Progenitor cell of endocrine pancreas (in vitro differentiated cells): ENCODE data around the gene ZYX. TPM values are rescaled to one million over a fixed set of nuclear protein-coding genes. Genes with fewer than 3 reads are reported as not detected.

ENCODE experiments used
- DNase-seq: peaks from one replicate; pipeline ENCODE4 v3.0.0; 2021; ENCODE audit warnings: low spot score; ENCODE audit not compliant: unreplicated experiment
- H3K27ac Mint-ChIP-seq: 2 replicates; pipeline ENCODE4 v1.8.0; 2021; ENCODE audit warnings: mild to moderate bottlenecking, moderate library complexity, mixed read lengths
- H3K27me3 Mint-ChIP-seq: 2 replicates; pipeline ENCODE4 v1.8.0; 2021; ENCODE audit warnings: mixed read lengths
- H3K36me3 Mint-ChIP-seq: 2 replicates; pipeline ENCODE4 v1.8.0; 2022; ENCODE audit warnings: mixed read lengths; ENCODE audit not compliant: insufficient read depth
- H3K4me1 Mint-ChIP-seq: 2 replicates; pipeline ENCODE4 v1.8.0; 2021; ENCODE audit warnings: low read depth, mixed read lengths
- H3K4me3 Mint-ChIP-seq: 2 replicates; pipeline ENCODE4 v1.8.0; 2021; ENCODE audit warnings: low read depth, mild to moderate bottlenecking, moderate library complexity, mixed read lengths
- H3K9me3 Mint-ChIP-seq: 2 replicates; pipeline ENCODE4 v1.8.0; 2021; ENCODE audit warnings: low read depth, mixed read lengths
- CTCF ChIP-seq: fragments of 200-600 bp; sonication (generic); IDR thresholded peaks from one replicate; pipeline ENCODE4 v1.5.0; 2021; ENCODE audit warnings: antibody characterized with exemption, mild to moderate bottlenecking; ENCODE audit not compliant: unreplicated experiment
- long read RNA-seq: library from polyadenylated mRNA; unstranded; transcript quantifications from one replicate; pipeline ENCODE4 v2.0.0, GENCODE V29; 2020
- total RNA-seq: library from RNA; stranded (reverse); gene quantifications from 2 replicates; pipeline ENCODE4 v1.2.1, GENCODE V29; 2021

Gene ZYX
- total RNA-seq = 65.4 and 69.0 TPM in 2 replicates
- long read RNA-seq, partial matches to known transcripts = 3 of 3 reads
- long read RNA-seq, other reads (novel, unspliced or antisense) = 0 of 3 reads

GRCh38 chr7:143380646-143381426 is at the start of gene ZYX:
Gene ZYX (plus strand): TSS chr7:143381345. CDS start chr7:143381572, 227 bp downstream.
- Mint-ChIP-seq H3K27ac (peak within 1 kb of the TSS; percentile 92), H3K4me1 (peaks cover 19% of the 10 kb centered on the region), H3K27me3 (no peaks in the 10 kb centered on the region), H3K36me3 (no peaks in the 10 kb centered on the region), H3K4me3 (peak within 1 kb of the TSS; percentile 77), H3K9me3 (no peaks in the 10 kb centered on the region)
- peak; percentile 79 for DNase-seq
- no peak for TF ChIP-seq CTCF

GRCh38 chr7:143334244-143334643 is 46.9 kb upstream of the ZYX start:
- H3K27me3 Mint-ChIP-seq = peaks cover 8% of the 10 kb centered on the region
- H3K27ac Mint-ChIP-seq = no peak overlapping the region
- TF ChIP-seq CTCF = no peak
- no peaks in the 10 kb centered on the region for H3K9me3 Mint-ChIP-seq
- no peaks in the 10 kb centered on the region for H3K36me3 Mint-ChIP-seq
- H3K4me3 Mint-ChIP-seq = no peak overlapping the region
- H3K4me1 Mint-ChIP-seq = no peaks in the 10 kb centered on the region
- DNase-seq = no peak

- no peaks in the 10 kb centered on the region for H3K36me3 Mint-ChIP-seq
- peaks cover 8% of the 10 kb centered on the region for H3K27me3 Mint-ChIP-seq
- no peaks in the 10 kb centered on the region for H3K4me1 Mint-ChIP-seq
- H3K9me3 Mint-ChIP-seq = no peaks in the 10 kb centered on the region
- TF ChIP-seq CTCF = no peak
- no peak overlapping the region for H3K4me3 Mint-ChIP-seq
- no peak for DNase-seq
- H3K27ac Mint-ChIP-seq = no peak overlapping the region
Observed at GRCh38 chr7:143337216-143337615, 43.9 kb upstream of the ZYX start.

GRCh38 chr7:143341842-143342241 is 39.3 kb upstream of the ZYX start:
- no peak for TF ChIP-seq CTCF
- Mint-ChIP-seq H3K27me3 (peaks cover 24% of the 10 kb centered on the region), H3K27ac (no peak overlapping the region), H3K9me3 (no peaks in the 10 kb centered on the region), H3K36me3 (no peaks in the 10 kb centered on the region), H3K4me1 (peaks cover 3% of the 10 kb centered on the region), H3K4me3 (no peak overlapping the region)
- no peak for DNase-seq

GRCh38 chr7:143343596-143343995 is 37.5 kb upstream of the ZYX start:
- Mint-ChIP-seq H3K4me1 (peaks cover 3% of the 10 kb centered on the region), H3K4me3 (no peak overlapping the region), H3K9me3 (no peaks in the 10 kb centered on the region), H3K36me3 (no peaks in the 10 kb centered on the region), H3K27me3 (peaks cover 31% of the 10 kb centered on the region), H3K27ac (no peak overlapping the region)
- TF ChIP-seq CTCF = no peak
- DNase-seq = no peak
